Measurements from ENCODE around the gene TOB2.

The TOB2 gene

GRCh38 chr22:41488596-41489385, 42.2 kb upstream of the TOB2 start:
- H3K79me2 ChIP-seq (ENCODE audit: insufficient read depth, low read length): peaks cover 83% of the 10 kb centered on the region
- TF ChIP-seq CTCF (IDR thresholded peaks at IDR 0.05; ENCODE audit: low read length): no peak
- no peak for TF ChIP-seq EZH2 (IDR thresholded peaks at IDR 0.05; ENCODE audit: borderline replicate concordance, low read length)

GRCh38 chr22:41488076-41488475, 41.5 kb upstream of the TOB2 start:
- H3K27me3 ChIP-seq (ENCODE audit: insufficient read depth, low read length): no peaks in the 10 kb centered on the region
- H3K79me2 ChIP-seq (ENCODE audit: insufficient read depth, low read length): peaks cover 84% of the 10 kb centered on the region
- H3K27ac ChIP-seq (ENCODE audit: low read depth, low read length, poor library complexity, severe bottlenecking): no peak overlapping the region
- no peaks in the 10 kb centered on the region for H4K20me1 ChIP-seq (ENCODE audit: insufficient read depth, low read length)
- peaks cover 9% of the 10 kb centered on the region; the same call in 1 of the 2 replicates for H3K36me3 ChIP-seq (ENCODE audit: insufficient read depth, low read length)
- no peak overlapping the region for H2AFZ ChIP-seq (ENCODE audit: low read length)
- TF ChIP-seq EZH2 (IDR thresholded peaks at IDR 0.05; ENCODE audit: borderline replicate concordance, low read length) (no peak), CTCF (IDR thresholded peaks at IDR 0.05; ENCODE audit: low read length) (no peak)
- no peak overlapping the region for H3K9ac ChIP-seq (ENCODE audit: low read length)
- peaks cover 27% of the 10 kb centered on the region for H3K4me1 ChIP-seq (ENCODE audit: insufficient read depth, low read length, severe bottlenecking)
- H3K4me2 ChIP-seq (ENCODE audit: low read length): no peak overlapping the region
- no peaks in the 10 kb centered on the region for H3F3A ChIP-seq (ENCODE audit: insufficient read depth, low read length)
- no peaks in the 10 kb centered on the region for H3K9me3 ChIP-seq (ENCODE audit: low read length)
- no peaks in the 10 kb centered on the region for H3K9me2 ChIP-seq (ENCODE audit: low read depth, low read length)
- no peak overlapping the region for H3K4me3 ChIP-seq (ENCODE audit: low read depth, low read length, poor library complexity, severe bottlenecking)

More at GRCh38 chr22:41488596-41489385, 42.2 kb upstream of the TOB2 start:
- Histone ChIP-seq H3K4me1 (ENCODE audit: insufficient read depth, low read length, severe bottlenecking) (peaks cover 27% of the 10 kb centered on the region), H3F3A (ENCODE audit: insufficient read depth, low read length) (no peaks in the 10 kb centered on the region), H2AFZ (ENCODE audit: low read length) (no peak overlapping the region), H3K27ac (ENCODE audit: low read depth, low read length, poor library complexity, severe bottlenecking) (no peak overlapping the region), H3K9ac (ENCODE audit: low read length) (no peak overlapping the region), H4K20me1 (ENCODE audit: insufficient read depth, low read length) (no peaks in the 10 kb centered on the region), H3K27me3 (ENCODE audit: insufficient read depth, low read length) (no peaks in the 10 kb centered on the region), H3K9me3 (ENCODE audit: low read length) (no peaks in the 10 kb centered on the region), H3K36me3 (ENCODE audit: insufficient read depth, low read length) (peaks cover 6% of the 10 kb centered on the region; the same call in 1 of the 2 replicates), H3K9me2 (ENCODE audit: low read depth, low read length) (no peaks in the 10 kb centered on the region), H3K4me2 (ENCODE audit: low read length) (no peak overlapping the region), H3K4me3 (ENCODE audit: low read depth, low read length, poor library complexity, severe bottlenecking) (no peak overlapping the region)

GRCh38 chr22:41487037-41487935, 40.7 kb upstream of the TOB2 start:
- H3K9ac ChIP-seq (ENCODE audit: low read length): no peak overlapping the region
- H3K4me1 ChIP-seq (ENCODE audit: insufficient read depth, low read length, severe bottlenecking): peaks cover 34% of the 10 kb centered on the region
- H3F3A ChIP-seq (ENCODE audit: insufficient read depth, low read length): no peaks in the 10 kb centered on the region
- H2AFZ ChIP-seq (ENCODE audit: low read length): no peak overlapping the region
- no peak overlapping the region for H3K4me3 ChIP-seq (ENCODE audit: low read depth, low read length, poor library complexity, severe bottlenecking)
- peaks cover 9% of the 10 kb centered on the region; the same call in 1 of the 2 replicates for H3K36me3 ChIP-seq (ENCODE audit: insufficient read depth, low read length)
- H3K79me2 ChIP-seq (ENCODE audit: insufficient read depth, low read length): peaks cover 87% of the 10 kb centered on the region
- no peaks in the 10 kb centered on the region for H3K27me3 ChIP-seq (ENCODE audit: insufficient read depth, low read length)
- H3K9me3 ChIP-seq (ENCODE audit: low read length): no peaks in the 10 kb centered on the region
- no peaks in the 10 kb centered on the region for H3K9me2 ChIP-seq (ENCODE audit: low read depth, low read length)
- TF ChIP-seq CTCF (IDR thresholded peaks at IDR 0.05; ENCODE audit: low read length) (no peak), EZH2 (IDR thresholded peaks at IDR 0.05; ENCODE audit: borderline replicate concordance, low read length) (no peak)
- H3K27ac ChIP-seq (ENCODE audit: low read depth, low read length, poor library complexity, severe bottlenecking): no peak overlapping the region
- no peak overlapping the region for H3K4me2 ChIP-seq (ENCODE audit: low read length)
- H4K20me1 ChIP-seq (ENCODE audit: insufficient read depth, low read length): no peaks in the 10 kb centered on the region

Data from OCI-LY1 (cell line).